ENCODE measurements around the gene BIRC6. TPM values are rescaled to one million over a fixed set of nuclear protein-coding genes. Genes with fewer than 3 reads are reported as not detected.

BIRC6 gene
- total RNA-seq, 1 experiment from 2014 or later, result 96.7 TPM

DNA sequence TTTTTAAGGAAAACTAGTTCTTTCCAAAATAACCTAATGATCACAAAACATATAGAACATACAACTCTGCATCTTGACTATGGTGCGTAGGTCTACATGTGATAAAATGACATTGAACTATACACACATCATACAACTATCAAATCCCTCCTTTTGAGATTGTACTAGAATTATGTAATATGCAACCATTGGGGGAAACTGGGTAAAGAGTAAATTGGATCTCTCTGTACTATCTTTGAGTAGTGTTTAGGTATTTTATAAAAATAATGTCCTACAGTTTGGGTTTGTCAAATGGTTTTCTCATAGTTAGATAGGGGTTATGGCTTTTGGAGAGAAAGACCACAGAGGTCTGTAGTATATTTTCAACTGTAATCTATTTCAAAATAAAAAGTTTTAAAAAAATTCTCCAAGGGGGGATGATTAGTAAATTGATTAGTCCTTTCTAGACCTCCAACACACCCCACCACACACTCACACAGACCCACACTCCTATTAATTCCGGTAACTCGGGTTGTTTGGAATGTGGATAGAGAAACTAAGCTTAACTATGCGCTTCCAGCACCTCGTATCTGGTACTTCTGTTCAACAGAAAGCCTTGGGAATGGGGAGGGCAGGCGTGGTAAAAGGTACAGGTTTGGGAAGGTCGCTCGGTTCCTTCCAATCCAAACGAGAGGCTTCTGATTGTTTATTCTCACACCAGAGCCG, 695 bp upstream of the BIRC6 start:
- no peak for TF ChIP-seq CTCF (IDR thresholded peaks at IDR 0.05; ENCODE audit: insufficient read depth in 1 of 2, low read depth in 1 of 2, low read length in 1 of 2, severe bottlenecking in 1 of 2, unreplicated experiment in 1 of 2)
- peaks cover 23% of the 10 kb centered on the region for H3K4me1 Mint-ChIP-seq (ENCODE audit: low read depth, unreplicated experiment)
- POLR2A ChIA-PET, result interaction anchor here (0.7 to 1.2 kb wide), 2 partner anchors 191 to 283 kb away, joined by 3 to 4 read pairs; partner anchors contain the start of gene SLC30A6
- Histone ChIP-seq H3K4me1 (peaks cover 16% of the 10 kb centered on the region), H3K4me3 (ENCODE audit: low read depth, low read length) (peak overlapping the region; percentile 100), H3K9me3 (no peaks in the 10 kb centered on the region), H3K27me3 (replicated peaks; ENCODE audit: control insufficient read depth, insufficient read depth, low read length) (no peaks in the 10 kb centered on the region), H3K36me3 (ENCODE audit: control insufficient read depth, insufficient read depth, low read length) (no peaks in the 10 kb centered on the region)
- intact Hi-C loops (cut with micrococcal nuclease; ENCODE audit: unreplicated experiment), result loop anchor here (2.0 to 10.0 kb wide), 3 partner anchors 66 to 291 kb away; partner anchors contain the start of genes SPAST and YIPF4
- no peaks in the 10 kb centered on the region for H3K9me3 Mint-ChIP-seq (ENCODE audit: unreplicated experiment)
- DNase-seq, result no peak
- peak overlapping the region; percentile 78 for H3K27ac Mint-ChIP-seq (ENCODE audit: unreplicated experiment)
- H3K36me3 Mint-ChIP-seq (ENCODE audit: insufficient read depth, unreplicated experiment), result peaks cover 24% of the 10 kb centered on the region
- CTCF ChIA-PET, result interaction anchor here (0.5 kb wide), 1 partner anchor 1040 kb away, joined by 3 read pairs; no protein-coding TSS in a partner anchor
- no peaks in the 10 kb centered on the region for H3K27me3 Mint-ChIP-seq (ENCODE audit: insufficient read depth, unreplicated experiment)
- peak overlapping the region; percentile 82 for H3K4me3 Mint-ChIP-seq (ENCODE audit: unreplicated experiment)
- BruUV-seq (replicated peaks), result TSS peak; percentile 86

GRCh38 chr2:32357318-32358110, 691 bp downstream of the BIRC6 start:
- Mint-ChIP-seq H3K27ac (ENCODE audit: unreplicated experiment) (peak overlapping the region; percentile 78), H3K27me3 (ENCODE audit: insufficient read depth, unreplicated experiment) (no peaks in the 10 kb centered on the region), H3K4me3 (ENCODE audit: unreplicated experiment) (peak overlapping the region; percentile 82), H3K4me1 (ENCODE audit: low read depth, unreplicated experiment) (peaks cover 30% of the 10 kb centered on the region), H3K9me3 (ENCODE audit: unreplicated experiment) (no peaks in the 10 kb centered on the region), H3K36me3 (ENCODE audit: insufficient read depth, unreplicated experiment) (peaks cover 31% of the 10 kb centered on the region)
- Histone ChIP-seq H3K4me3 (ENCODE audit: low read depth, low read length) (peak overlapping the region; percentile 100), H3K4me1 (peaks cover 16% of the 10 kb centered on the region), H3K27me3 (replicated peaks; ENCODE audit: control insufficient read depth, insufficient read depth, low read length) (no peaks in the 10 kb centered on the region), H3K36me3 (ENCODE audit: control insufficient read depth, insufficient read depth, low read length) (no peaks in the 10 kb centered on the region), H3K9me3 (no peaks in the 10 kb centered on the region)
- ChIA-PET POLR2A (no interaction called here), CTCF (no interaction called here)
- BruUV-seq (replicated peaks), result no TSS peak
- TF ChIP-seq CTCF (IDR thresholded peaks at IDR 0.05; ENCODE audit: insufficient read depth in 1 of 2, low read depth in 1 of 2, low read length in 1 of 2, severe bottlenecking in 1 of 2, unreplicated experiment in 1 of 2), result no peak
- DNase-seq, result peak; percentile 64 to 65
- intact Hi-C loops (cut with micrococcal nuclease; ENCODE audit: unreplicated experiment), result loop anchor here (1.0 to 10.0 kb wide), 4 partner anchors 28 to 293 kb away; partner anchors contain the start of genes SPAST and YIPF4

GRCh38 chr2:32358111-32358482, 1.3 kb downstream of the BIRC6 start:
- peaks cover 16% of the 10 kb centered on the region for H3K4me1 ChIP-seq
- peak overlapping the region; percentile 78 for H3K27ac Mint-ChIP-seq (ENCODE audit: unreplicated experiment)
- peaks cover 30% of the 10 kb centered on the region for H3K4me1 Mint-ChIP-seq (ENCODE audit: low read depth, unreplicated experiment)
- intact Hi-C loops (cut with micrococcal nuclease; ENCODE audit: unreplicated experiment), result loop anchor here (5.0 to 10.0 kb wide), 2 partner anchors 64 to 293 kb away; partner anchors contain the start of gene SPAST
- no peak for DNase-seq
- H3K9me3 ChIP-seq, result no peaks in the 10 kb centered on the region
- H3K4me3 ChIP-seq (ENCODE audit: low read depth, low read length), result peak overlapping the region; percentile 100
- peak overlapping the region; percentile 82 for H3K4me3 Mint-ChIP-seq (ENCODE audit: unreplicated experiment)
- no peaks in the 10 kb centered on the region for H3K27me3 ChIP-seq (replicated peaks; ENCODE audit: control insufficient read depth, insufficient read depth, low read length)
- TSS peak; percentile 38 for BruUV-seq (replicated peaks)
- TF ChIP-seq CTCF (IDR thresholded peaks at IDR 0.05; ENCODE audit: insufficient read depth in 1 of 2, low read depth in 1 of 2, low read length in 1 of 2, severe bottlenecking in 1 of 2, unreplicated experiment in 1 of 2), result no peak
- no peaks in the 10 kb centered on the region for H3K36me3 ChIP-seq (ENCODE audit: control insufficient read depth, insufficient read depth, low read length)
- peaks cover 31% of the 10 kb centered on the region for H3K36me3 Mint-ChIP-seq (ENCODE audit: insufficient read depth, unreplicated experiment)
- POLR2A ChIA-PET, result no interaction called here
- no peaks in the 10 kb centered on the region for H3K9me3 Mint-ChIP-seq (ENCODE audit: unreplicated experiment)
- CTCF ChIA-PET, result no interaction called here
- H3K27me3 Mint-ChIP-seq (ENCODE audit: insufficient read depth, unreplicated experiment), result no peaks in the 10 kb centered on the region

Measured in Caco-2 (cell line).